ENCODE results near the gene ISG20.

The ISG20 gene

DNA sequence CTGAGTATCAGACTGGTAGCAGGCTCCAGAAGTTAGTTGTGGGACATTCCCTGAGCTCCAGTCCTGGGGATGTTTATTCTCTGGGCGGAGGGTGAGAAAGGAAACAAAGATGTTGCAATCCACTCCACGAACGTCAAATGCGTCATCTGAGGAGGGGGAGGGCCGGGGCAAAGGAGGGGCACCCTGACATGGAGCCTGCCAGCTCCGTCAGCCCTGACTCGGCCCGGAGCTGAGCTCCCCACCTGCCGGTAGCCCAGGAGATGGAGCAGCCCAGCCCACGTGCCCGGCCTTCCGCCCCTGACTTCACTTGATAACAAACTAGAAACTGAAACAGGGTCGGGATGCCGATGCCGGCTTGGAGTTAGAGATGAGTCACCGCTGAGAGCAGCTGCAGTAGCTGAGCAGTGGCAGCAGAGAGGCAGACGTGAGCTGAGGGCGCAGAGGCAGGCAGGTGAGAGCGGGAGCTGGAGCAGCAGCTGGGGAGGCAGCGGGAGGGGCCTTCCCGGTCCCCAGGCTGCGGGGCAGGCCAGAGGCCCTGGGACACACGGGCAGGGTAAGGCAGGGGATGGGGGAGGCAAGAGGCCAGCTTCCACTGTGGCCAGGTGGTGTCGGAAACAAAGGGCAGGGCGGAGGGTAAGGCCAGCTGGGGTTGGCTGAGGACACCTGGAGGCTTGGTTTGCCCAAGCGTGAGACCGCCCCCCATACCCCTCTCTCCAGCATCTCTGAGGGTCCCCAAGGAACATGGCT, at the start of gene ISG20:
Gene ISG20 (plus strand): TSS at position 391 of the 747 bp plus-strand sequence. CDS start 351 bp downstream, at position 742.
- DNase-seq, result no peak

DNA sequence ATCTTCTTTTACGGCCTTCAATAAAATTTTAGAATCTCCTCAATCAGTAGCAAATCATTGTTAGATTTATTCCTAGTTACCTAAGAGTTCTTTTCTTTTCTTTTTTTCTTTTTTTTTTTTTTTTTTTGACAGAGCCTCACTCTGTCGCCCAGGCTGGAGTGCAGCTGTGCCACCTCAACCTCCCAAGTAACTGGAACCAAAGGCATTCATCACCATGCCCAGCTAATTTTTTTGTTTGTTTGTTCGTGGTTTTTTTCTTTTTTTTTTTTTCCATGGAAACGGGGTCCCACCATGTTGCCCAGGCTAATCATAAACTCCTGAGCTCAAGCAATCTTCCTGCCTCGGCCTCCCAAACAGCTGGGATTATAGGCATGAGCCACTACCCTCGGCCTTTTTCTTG, 48.1 kb upstream of the ISG20 start:
- no peak for DNase-seq

DNA sequence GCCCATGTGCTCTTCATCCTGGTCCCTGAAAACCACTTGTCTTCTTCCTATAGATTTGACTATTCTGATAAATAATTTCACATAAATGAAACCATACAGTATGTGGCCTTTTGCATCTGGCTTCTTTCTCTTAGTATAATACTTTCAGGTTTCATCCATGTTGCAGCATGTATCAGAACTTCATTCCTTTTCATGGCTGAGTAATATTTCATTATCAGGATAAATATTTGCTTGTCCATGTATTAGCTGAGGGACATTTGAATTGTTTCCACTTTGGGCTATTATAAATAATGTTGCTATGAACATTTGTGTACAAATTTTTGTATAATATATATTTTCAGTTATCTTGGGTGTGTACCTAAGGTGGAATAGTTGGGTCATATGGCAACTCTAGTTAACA, 47.4 kb upstream of the ISG20 start:
- no peak for DNase-seq

DNA sequence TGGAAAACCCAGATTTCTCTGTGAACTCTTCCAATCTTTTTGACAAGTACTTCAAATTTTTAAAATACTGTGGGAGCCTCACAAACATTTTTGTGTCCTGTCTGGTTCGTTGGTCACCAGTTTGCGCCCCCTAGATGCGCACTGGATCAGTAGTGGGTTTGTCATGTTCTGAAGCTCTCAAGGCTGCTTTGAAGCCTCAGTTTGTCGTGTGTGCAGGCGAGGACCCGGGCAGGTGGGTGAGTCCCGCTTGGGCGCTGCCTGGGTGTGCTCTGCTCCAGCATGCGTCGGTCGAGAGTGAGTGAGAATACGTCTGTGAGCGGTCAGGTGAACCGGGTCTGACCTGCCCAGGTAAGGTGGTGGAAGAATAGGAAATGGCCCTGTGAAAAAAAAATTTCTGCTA, 34.9 kb upstream of the ISG20 start:
- DNase-seq, result no peak

DNA sequence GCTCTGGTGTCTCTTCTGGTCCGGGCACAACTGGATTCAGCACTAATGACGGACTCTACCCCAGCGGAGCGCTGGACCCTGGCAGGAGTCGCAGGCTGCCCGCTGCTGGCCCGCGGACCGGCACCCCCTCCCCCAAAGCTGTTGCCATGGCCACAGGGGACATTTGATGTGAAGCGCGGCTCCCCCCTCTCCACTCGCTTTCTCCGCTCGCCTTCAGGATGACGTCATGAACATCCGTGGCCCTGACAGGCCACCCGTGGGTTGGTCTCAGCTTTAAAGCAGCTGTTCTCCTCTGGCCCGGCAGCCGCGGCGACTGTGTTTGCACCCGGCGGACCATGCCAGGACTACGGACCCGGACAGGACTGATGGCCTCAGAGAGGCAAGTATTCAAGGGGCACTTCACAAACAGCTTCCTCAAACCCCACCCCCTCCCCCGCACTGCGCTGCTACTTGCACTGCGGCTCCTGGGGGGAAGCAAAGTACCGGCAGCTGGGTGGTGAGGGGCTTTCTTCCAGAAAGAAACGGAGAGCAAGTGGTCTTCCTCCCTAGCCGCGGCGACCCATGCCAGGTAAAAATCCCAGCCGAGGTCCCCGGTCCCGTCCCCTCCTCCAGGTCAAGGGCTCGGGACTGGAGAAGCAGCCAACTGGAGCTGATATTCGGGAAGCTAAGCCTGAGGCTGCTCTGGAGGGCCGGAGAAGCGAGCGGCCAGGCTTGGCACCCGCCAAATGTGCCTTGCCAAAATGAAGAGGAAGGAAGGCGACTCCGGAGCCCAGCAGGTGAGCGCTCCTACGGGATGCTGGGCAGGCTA, 34.2 kb upstream of the ISG20 start:
- DNase-seq, result no peak

DNA sequence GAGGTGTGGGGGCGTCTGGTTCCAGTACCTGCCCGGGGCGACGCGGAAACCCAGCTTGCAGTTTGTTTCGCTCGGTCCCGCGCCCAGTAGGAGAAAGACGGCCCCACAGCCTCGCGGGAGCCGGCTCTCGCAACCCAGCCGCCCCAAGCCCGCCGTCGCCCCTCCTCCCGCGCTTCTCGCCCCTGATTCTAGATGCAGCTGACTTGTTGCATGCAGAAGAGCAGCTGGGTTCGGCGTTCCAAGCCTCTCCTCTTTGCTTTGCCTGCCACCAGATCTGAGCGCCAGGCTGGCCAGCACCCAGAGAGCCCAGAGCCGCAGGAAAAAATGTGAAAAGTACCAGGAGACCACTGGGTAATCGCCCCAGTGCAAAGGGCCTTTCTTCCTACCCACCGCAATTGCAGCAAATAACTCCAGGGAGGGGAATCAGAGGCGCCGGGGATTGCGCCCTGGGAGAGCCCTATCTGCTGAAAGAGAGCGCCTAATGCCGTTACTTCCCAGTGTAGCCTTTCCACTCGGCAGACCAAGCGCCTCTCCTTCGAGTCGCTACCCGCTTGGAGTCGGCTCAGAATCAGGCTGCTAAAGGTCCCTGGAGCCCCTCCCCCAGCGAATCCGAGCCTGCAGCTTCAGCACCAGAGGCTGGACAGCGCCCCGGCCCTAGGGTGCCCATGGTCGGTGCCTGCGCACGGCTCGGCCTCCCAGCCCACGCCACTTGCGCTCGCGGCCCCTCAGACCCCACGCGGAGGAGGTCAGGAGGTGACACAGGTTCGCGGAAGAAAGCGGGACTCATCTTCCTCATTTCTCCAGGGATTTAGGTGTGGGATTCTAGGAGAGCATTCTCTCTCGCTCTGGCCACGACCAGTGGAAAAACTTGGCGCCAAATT, 33.4 kb upstream of the ISG20 start:
- DNase-seq, result no peak

DNA sequence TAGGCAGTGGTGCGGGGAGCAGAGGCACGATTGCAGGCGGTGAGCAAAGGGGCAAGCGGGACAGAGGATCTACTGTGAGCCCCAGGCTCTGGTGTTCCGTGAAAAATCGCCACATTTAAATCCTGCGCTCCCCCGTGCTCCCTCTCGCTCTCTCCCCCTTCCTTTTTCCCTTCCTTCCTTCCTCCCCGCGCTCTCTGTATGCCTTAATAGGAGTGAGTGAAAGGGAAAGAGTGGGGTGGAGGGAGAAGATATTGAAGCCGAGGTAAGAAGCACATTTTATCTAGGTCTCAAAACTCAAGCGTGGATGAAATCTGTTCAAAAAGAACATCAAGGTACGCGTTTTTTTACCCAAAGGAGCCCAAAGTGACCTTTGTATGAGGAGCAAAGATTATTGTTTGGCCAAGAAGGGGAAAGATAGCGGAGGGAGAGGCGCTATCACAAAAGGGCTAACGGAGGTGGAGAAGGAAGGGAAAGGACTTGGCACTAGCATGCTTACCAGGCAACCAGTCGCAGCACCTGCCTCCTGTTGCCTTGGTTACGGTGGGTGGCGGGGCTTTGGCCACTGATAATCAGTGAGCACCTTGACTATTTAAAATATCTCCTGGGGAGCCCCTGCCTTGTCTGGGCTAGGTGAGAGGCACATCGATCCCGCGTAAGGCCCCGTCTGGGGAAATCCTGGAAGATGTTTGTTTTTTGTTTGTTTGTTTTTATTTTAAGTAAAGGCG, 32.6 kb upstream of the ISG20 start:
- peak; percentile 69 for DNase-seq

DNA sequence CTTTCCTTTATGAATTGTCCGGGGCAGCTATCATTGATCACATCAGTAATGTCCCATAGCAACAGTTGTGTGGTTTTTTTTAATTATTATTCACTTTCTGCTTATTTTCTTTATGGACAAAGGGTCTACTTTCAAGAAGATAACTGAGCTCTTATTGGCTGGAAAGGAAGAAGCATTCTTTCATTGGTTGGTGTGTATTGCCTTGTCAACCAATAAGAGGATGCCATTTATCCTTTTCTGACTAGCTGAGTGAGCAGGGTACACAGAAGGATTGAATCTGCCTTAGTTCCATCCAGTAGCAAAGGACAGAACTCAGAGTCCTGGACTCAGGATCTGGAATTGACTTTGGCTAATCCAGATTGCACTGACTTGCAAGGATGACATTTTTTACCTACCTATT, 30.9 kb upstream of the ISG20 start:
- no peak for DNase-seq

DNA sequence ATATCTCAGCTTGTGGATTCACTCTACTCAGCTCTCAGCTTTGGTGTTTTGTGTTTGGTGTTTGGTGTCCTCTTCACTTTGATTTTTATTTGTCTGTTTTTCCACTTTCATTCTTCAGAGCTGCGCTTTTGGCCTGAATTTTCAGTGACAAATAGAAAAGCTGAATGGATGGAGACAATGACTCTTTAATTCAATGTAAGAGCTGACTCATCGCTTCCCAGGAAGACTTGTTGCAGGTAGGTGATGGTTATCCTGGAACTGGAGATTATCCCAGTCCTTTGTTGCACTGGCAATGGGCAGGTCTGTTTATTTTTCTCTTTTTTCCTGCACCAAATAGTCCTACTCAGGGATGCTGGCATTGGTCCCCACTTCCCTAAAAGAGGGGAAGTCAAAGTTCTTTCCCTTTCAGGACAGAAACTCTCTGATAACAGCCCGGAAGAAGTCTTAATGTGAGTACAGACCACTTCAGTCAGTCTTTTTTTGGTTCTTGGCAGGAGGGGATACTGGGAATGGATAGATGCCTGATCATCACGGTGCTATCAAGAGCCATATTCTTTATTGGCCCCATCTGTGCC, 30.1 kb upstream of the ISG20 start:
- no peak for DNase-seq

DNA sequence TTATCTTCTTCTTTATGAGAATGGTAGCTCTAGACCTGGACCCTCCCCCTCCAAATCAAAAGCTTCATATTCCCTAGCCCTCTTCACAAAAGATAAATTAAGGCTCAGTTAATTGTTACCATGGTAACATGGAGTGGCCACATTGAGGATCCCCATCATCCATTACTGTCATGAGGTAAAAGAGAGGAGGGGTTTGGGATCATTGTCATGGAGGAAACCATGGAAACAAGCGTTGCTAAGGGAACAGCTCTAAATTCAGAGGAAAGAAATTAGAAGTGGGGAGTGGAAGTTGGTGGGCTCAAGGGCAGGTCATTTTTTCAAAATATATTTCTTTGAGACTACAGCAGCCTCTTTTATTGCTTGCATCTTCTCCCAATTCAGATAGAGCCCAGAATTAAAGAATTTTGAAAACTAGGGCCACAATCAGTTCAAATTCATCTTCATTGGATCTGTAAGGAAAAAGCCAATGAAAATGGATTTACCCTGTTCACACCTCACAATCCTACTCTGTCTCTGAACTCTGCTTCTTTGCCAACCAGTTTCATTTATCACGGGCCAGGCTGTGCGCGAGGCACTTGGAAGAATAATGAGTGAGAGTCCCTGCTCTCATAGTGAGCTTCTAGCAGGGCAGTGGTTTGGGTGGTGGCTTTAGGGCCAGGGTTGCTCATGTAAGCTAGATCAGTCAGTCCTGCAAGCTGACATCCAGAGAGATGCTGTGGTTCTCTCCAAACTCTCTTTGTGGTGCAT, 29.3 kb upstream of the ISG20 start:
- DNase-seq, result no peak

DNA sequence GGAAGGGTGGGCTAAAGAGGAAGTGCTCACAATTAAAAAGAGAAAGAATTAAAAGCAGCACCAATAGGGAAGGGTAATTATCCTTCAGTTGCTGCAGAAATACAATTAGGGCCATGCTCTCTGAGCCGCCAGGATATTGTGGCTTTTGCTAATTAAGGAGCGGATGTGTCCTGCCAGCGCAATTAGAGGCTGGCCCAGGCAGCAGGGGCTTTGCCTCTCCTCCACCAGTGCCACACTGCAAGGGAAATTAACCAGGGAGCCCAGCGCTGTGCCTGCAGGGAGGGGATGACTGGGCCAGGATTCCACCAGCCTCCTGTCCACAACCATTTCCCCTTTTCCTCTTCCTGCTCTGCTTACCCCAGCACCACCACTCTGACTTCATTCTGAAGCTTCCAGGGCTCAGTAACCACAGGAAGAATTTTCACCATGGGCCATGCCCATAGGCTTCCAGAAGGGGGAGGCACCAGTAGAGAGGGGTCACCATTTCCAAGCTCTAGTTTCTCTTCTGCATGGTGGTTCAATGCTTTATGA, 28.1 kb upstream of the ISG20 start:
- no peak for DNase-seq

DNA sequence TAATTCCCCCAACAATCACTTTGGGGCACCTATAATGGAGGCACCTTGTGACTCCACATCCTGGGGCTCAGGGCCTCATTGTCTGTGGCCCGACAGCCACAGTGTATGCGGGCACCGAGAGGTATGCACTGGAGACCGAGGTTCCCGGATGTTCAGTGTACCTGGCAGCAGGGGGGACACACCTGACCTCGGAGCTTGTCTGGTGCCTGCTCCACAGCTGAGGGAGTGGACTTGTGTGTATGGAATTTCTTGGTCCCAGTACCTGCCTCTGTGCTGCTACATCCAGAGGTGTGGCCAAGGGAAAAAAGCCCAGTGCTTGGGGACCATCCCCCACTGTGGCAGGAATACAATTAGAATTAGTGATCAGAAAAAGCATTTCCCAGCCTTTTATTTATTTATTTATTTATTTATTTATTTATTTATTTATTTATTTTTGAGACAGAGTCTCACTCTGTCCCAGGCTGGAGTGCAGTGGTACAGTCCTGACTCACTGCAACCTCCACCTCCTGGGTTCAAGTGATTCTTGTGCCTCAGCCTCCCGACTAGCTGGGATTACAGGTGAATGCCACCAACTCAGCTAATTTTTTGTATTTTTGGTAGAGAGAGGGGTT, 26.5 kb upstream of the ISG20 start:
- DNase-seq, result no peak

DNA sequence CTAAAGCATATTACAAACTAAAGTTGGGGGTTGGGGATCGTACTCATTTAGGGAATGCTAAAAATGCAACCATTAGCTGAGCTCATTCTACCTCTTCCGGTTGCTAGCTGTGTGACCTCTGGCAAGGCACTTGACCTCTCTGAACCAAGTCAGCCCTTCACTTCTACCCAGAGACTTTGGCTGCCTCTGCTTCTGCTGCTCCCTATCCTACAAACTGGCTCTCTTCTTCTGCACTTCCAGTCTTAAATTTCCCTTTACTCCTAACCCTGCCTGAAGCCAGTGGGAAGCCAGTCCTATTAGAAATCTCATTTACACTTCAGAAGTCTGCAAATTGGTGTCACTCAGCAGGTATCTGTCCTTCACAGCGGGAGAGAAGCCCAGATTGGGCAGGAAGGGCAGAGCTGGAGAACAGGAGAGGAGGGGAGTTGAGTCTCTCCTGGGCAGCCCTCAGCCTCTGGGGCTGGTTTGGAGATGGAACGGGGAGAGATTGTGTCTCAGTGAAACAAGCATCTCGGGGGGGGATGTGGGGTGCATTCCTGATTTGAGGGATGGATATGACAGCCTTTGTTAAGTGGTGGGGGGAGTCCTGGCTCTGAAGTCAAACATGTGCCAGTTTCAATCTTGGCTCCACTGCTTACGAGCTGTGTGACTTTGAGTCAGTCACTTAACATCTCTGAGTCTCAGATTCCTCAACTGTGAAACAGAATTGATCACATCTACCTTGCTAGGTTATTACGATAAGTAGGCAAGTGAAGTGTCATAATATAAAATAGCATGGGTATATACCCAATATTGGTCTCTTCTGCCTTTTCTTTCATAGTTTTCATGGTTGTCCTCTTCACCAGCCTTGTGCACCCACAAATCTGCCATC, 25.5 kb upstream of the ISG20 start:
- DNase-seq, result no peak

DNA sequence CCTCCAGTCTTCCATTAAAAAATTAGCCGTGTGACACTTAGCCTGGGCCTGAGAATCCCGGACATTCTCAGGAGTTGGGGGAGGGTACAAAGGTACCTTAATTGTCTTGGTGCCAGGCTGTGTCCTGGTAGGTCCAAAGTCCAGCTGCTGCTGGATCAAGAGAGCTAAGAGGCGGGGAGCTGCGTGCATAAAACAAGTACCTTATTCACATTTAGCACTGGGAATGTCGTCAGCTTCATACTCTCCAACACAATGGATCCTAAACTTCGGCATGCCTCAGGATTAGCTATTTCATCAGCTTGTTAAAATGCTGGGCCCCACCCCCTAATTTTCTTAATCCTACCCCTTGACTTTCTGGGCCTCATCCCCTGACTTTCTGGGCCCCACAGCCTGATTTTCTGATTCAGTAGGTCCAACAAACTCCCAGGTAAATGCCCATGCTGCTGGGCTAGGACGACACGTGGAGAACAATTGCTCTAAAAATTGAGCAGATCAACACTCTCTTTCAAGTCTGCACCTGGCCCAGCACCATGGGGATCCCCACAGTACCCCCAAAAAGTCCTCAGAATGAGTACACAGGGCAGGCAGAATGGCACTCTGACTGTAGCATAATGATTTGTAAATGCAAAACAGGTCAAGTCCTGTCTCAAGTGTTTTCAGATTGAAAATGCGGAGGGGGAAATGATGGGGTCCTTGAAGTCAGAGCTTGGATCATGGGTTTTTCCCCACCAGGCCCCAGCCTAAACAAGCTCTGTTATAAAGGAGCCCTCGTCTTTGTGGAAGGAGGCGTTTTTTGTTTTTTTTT, 23.3 kb upstream of the ISG20 start:
- no peak for DNase-seq

DNA sequence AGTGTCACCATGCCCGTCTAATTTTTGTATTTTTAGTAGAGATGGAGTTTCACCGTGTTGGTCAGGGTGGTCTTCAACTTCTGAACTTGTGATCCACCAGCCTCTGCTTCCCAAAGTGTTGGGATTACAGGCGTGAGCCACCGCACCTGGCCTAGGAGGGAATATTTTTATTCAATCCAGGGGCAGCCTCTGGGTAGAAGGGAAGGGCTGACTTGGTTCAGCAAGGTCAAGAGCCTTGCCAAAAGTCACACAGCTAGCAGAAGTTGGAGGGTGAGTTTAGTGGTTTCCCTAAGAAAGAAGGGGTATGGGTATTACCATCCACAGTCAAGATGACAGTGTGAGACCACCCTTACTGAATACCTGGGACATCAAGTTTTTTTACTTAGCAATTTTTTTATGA, 22.6 kb upstream of the ISG20 start:
- DNase-seq, result no peak

DNA sequence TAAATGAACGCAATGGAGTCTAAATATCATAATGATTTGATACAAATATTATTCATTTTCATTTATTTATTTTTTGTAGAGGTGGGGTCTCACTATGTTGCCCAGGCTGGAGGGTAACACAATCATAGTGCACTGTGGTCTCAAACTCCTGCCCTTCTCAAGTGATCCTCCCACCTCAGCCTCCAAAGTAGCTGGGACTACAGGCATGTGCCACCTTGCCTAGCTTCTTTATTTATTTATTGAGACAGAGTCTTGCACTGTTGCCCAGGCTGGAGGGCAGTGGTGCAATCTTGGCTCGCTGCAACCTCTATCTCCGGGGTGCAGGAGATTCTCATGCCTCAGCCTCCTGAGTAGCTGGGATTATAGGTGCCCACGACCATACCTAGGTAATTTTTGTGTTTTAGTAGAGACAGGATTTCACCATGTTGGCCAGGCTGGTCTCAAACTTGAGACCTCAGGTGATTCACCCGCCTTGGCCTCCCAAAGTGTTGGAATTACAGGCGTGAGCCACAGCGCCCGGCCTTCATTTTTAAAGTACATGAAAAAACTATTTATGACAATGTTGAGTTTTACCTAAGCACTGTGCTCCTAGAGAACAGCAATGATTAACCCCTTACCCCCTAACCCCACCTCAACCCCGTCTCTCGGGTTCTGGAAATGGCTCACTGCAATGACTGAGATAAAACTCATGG, 21.6 kb upstream of the ISG20 start:
- no peak for DNase-seq

DNA sequence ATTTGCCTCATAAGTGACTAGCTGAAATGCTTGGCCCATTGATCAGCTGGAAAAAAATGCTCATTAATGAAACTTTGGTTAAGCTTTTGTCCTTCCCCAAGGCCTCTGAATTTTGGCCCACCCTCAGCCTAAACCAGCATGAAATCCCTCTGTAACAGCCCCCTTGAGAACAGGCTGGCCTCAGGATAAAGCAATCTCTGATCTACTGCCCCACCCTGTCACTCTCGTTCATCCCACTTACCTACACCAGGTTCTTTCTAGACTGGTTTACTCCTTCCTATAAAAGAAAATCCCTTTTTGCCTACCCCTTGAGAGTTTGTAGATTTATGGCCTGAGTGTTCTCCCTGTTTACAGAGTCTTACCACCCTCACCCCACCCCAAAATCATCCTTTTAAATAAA, 21.0 kb upstream of the ISG20 start:
- DNase-seq, result no peak

DNA sequence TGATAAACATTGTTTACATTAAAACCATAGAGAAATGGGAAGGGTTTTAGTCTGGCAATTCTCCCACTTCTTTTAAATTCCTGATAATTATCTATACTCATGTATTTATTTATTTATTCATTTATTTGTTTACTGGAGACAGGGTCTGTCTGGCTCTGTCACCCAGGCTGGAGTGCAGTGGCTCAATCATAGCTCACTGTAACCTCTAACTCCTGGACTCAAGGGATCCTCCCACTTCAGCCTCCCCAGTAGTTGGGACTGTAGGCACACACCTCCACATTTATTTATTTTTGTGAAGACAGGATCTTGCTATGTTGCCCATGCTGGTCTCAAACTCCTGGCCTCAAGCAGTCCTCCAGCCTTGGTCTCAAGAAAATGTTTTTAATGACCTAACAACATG, 20.1 kb upstream of the ISG20 start:
- DNase-seq, result no peak

Data from NCI-H1417 treated with DMSO at 0.1 percent for 48 hours (cell line).